Measurements from ENCODE around the gene FRMD8. TPM values are rescaled to one million over a fixed set of nuclear protein-coding genes. Genes with fewer than 3 reads are reported as not detected.

The FRMD8 gene
- total and polyA plus RNA-seq, 2 of the 8 experiments (the other 6 are each of a cell fraction or from before 2014, with no cell fraction given), result 15.0 to 19.2 TPM

DNA sequence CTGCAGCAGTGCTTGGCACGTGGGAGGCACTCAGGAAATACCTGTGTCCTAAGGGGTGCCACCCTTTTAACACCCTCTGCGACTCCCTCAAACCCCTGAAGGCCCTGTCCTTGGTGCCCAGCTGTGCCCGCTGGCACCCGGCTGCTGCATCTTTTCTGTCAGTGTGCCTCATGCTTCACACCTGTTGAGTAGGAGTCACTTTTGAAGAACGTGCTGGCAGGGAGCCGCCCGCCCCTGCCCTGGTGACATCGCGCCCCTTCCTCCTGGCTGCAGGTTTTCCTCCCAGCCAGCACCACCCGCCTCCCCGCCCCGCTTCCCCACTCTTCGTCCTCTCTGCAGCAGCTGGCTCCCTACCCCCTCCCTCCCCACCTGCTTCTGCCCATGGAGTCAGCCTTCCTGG, 17.8 kb downstream of the FRMD8 start (continued):
- TF ChIP-seq, protein P1, sequence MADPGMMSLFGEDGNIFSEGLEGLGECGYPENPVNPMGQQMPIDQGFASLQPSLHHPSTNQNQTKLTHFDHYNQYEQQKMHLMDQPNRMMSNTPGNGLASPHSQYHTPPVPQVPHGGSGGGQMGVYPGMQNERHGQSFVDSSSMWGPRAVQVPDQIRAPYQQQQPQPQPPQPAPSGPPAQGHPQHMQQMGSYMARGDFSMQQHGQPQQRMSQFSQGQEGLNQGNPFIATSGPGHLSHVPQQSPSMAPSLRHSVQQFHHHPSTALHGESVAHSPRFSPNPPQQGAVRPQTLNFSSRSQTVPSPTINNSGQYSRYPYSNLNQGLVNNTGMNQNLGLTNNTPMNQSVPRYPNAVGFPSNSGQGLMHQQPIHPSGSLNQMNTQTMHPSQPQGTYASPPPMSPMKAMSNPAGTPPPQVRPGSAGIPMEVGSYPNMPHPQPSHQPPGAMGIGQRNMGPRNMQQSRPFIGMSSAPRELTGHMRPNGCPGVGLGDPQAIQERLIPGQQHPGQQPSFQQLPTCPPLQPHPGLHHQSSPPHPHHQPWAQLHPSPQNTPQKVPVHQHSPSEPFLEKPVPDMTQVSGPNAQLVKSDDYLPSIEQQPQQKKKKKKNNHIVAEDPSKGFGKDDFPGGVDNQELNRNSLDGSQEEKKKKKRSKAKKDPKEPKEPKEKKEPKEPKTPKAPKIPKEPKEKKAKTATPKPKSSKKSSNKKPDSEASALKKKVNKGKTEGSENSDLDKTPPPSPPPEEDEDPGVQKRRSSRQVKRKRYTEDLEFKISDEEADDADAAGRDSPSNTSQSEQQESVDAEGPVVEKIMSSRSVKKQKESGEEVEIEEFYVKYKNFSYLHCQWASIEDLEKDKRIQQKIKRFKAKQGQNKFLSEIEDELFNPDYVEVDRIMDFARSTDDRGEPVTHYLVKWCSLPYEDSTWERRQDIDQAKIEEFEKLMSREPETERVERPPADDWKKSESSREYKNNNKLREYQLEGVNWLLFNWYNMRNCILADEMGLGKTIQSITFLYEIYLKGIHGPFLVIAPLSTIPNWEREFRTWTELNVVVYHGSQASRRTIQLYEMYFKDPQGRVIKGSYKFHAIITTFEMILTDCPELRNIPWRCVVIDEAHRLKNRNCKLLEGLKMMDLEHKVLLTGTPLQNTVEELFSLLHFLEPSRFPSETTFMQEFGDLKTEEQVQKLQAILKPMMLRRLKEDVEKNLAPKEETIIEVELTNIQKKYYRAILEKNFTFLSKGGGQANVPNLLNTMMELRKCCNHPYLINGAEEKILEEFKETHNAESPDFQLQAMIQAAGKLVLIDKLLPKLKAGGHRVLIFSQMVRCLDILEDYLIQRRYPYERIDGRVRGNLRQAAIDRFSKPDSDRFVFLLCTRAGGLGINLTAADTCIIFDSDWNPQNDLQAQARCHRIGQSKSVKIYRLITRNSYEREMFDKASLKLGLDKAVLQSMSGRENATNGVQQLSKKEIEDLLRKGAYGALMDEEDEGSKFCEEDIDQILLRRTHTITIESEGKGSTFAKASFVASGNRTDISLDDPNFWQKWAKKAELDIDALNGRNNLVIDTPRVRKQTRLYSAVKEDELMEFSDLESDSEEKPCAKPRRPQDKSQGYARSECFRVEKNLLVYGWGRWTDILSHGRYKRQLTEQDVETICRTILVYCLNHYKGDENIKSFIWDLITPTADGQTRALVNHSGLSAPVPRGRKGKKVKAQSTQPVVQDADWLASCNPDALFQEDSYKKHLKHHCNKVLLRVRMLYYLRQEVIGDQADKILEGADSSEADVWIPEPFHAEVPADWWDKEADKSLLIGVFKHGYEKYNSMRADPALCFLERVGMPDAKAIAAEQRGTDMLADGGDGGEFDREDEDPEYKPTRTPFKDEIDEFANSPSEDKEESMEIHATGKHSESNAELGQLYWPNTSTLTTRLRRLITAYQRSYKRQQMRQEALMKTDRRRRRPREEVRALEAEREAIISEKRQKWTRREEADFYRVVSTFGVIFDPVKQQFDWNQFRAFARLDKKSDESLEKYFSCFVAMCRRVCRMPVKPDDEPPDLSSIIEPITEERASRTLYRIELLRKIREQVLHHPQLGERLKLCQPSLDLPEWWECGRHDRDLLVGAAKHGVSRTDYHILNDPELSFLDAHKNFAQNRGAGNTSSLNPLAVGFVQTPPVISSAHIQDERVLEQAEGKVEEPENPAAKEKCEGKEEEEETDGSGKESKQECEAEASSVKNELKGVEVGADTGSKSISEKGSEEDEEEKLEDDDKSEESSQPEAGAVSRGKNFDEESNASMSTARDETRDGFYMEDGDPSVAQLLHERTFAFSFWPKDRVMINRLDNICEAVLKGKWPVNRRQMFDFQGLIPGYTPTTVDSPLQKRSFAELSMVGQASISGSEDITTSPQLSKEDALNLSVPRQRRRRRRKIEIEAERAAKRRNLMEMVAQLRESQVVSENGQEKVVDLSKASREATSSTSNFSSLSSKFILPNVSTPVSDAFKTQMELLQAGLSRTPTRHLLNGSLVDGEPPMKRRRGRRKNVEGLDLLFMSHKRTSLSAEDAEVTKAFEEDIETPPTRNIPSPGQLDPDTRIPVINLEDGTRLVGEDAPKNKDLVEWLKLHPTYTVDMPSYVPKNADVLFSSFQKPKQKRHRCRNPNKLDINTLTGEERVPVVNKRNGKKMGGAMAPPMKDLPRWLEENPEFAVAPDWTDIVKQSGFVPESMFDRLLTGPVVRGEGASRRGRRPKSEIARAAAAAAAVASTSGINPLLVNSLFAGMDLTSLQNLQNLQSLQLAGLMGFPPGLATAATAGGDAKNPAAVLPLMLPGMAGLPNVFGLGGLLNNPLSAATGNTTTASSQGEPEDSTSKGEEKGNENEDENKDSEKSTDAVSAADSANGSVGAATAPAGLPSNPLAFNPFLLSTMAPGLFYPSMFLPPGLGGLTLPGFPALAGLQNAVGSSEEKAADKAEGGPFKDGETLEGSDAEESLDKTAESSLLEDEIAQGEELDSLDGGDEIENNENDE (IDR thresholded peaks at IDR 0.05; ENCODE audit: insufficient replicate concordance, low read length), result no peak
- TF ChIP-seq NRF1 (IDR thresholded peaks at IDR 0.05; ENCODE audit: low read depth, low read length) (no peak), EP300 (IDR thresholded peaks at IDR 0.05; ENCODE audit: borderline replicate concordance in 1 of 2, low read depth in 2 of 2, low read length in 2 of 2) (no peak), TEAD4 (IDR thresholded peaks at IDR 0.05; ENCODE audit: low read depth, low read length) (no peak), CTBP2 (IDR thresholded peaks at IDR 0.05; ENCODE audit: borderline replicate concordance, insufficient read depth, insufficient read length, low read length) (no peak), TAF1 (IDR thresholded peaks at IDR 0.05; ENCODE audit: low read depth, low read length) (no peak), NANOG (IDR thresholded peaks at IDR 0.05; ENCODE audit: insufficient read depth, low read depth, low read length, poor library complexity, severe bottlenecking) (no peak), KDM5A (IDR thresholded peaks at IDR 0.05; ENCODE audit: low read length) (no peak)
- TF ChIP-seq, protein P2, sequence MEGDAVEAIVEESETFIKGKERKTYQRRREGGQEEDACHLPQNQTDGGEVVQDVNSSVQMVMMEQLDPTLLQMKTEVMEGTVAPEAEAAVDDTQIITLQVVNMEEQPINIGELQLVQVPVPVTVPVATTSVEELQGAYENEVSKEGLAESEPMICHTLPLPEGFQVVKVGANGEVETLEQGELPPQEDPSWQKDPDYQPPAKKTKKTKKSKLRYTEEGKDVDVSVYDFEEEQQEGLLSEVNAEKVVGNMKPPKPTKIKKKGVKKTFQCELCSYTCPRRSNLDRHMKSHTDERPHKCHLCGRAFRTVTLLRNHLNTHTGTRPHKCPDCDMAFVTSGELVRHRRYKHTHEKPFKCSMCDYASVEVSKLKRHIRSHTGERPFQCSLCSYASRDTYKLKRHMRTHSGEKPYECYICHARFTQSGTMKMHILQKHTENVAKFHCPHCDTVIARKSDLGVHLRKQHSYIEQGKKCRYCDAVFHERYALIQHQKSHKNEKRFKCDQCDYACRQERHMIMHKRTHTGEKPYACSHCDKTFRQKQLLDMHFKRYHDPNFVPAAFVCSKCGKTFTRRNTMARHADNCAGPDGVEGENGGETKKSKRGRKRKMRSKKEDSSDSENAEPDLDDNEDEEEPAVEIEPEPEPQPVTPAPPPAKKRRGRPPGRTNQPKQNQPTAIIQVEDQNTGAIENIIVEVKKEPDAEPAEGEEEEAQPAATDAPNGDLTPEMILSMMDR (IDR thresholded peaks at IDR 0.05; ENCODE audit: control extremely low read depth in 1 of 3, insufficient read depth in 1 of 3, low read depth in 1 of 3, low read length in 3 of 3), result no peak

All from H1 (cell line).